OCI-M2 (cell line): ENCODE results near the gene SIN3A.
A peak's percentile ranks its signal among the peaks of the same experiment; 100 is the strongest.
"Not testable (repeated sequence)": the region's sequence is repeated elsewhere in the genome, so short reads cannot be mapped to it uniquely, and the experiment has no call there.

Experiments used
- DNase-seq: peaks from one replicate; lab custom pipeline; 2025; ENCODE audit not compliant: unreplicated experiment; lab: John Stamatoyannopoulos, UW

The SIN3A gene

DNA sequence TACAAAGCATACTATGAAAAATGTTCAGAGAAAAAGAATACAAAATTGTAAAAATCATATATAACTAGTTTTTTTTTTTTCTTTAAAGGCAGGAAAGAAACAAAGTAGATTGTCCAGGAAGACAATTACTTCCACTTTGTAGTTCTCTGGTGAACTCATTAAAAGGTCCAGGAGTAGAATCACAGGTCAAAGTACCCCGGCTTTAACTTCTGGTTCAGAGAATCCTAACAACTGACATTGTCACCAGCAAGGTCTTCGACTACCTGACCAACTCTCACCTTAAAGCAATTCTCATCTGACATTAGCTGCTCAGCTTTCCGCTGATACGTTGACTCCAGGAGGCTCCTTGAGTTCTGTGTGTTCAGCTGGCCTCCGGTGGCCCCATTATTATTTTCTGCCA, 67.5 kb downstream of the SIN3A start:
- not testable (repeated sequence) for DNase-seq

DNA sequence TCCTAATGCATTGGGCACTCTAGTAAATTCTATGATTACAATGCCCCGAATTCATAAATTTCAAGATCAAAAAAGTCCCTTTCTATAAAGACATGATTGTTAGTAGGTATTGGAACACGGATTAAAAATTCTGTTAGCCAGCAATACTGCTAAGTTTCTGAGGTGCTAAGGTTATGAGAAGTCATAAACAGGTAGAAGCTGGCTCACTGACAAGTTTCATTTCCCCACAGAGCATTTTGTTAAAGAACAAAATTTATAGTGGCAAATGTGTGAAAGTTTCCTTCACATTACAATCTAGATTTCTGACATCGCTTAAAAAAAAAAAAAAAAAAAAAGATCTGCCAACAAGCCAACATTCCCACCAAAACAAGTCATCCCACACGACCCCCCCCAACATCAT, 70.7 kb downstream of the SIN3A start:
- no peak for DNase-seq

GRCh38 chr15:75371901-75372688, 79.4 kb downstream of the SIN3A start:
- DNase-seq: no peak

DNA sequence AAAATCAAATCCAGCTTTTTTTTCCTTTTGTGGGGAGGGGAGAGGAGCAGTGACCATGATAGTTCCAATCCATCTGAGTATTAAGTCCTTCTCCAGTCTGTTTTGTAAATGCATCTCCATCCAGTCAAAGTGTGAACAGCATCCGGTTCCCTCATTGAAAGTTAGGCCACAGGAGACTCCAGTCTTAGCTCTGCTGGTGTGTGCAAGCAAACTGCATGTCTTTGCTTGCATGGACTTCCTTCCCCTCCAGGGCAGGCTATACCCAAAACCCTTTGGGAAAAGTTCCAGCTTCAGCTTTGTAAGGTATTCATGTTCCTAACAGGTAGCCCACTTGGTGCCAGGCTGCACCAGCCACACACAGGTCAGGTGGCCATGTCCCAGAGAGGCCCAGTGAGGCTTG, 80.0 kb downstream of the SIN3A start:
- no peak for DNase-seq

DNA sequence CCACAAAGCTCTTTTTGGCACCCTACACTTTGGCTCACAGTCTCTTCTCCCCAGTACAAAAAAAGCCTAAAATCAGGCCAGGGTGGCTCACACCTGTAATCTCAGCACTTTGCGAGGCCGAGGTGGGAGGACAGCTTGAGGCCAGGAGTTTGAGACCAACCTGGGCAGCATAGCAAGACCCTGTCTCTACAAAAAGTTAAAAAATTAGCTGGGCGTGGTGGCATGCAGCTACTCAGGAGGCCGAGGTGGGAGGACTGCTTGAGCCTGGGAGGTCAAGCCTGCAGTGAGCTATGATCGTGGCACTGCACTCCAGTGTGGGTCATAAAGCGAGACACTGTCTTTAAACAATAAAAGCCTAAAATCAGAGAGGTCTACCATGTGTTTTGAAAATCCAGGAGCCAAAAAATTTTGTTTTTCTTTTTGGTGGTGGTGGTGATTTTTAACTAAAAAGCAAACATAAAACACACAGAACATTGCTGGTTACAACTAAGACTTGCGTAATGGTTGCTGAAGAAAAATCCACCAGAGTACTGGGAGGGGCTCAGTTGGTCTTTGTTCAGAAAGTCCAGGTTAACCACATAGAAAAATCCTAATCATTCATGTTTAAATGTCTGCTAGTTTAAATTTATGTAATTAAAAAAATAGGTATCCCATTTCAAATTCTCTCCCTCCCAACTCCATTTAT, 81.5 kb downstream of the SIN3A start:
- DNase-seq: no peak

- DNase-seq: no peak
Measured at GRCh38 chr15:75368689-75369239, 82.7 kb downstream of the SIN3A start.

- DNase-seq: peak; percentile 80
Measured at GRCh38 chr15:75367913-75368688, 83.4 kb downstream of the SIN3A start, which contains the start of gene MAN2C1. Gene MAN2C1 (minus strand): TSS chr15:75368607. CDS start chr15:75368583, 24 bp downstream.

- DNase-seq: no peak
Measured at GRCh38 chr15:75367406-75367912, 84.0 kb downstream of the SIN3A start.

DNA sequence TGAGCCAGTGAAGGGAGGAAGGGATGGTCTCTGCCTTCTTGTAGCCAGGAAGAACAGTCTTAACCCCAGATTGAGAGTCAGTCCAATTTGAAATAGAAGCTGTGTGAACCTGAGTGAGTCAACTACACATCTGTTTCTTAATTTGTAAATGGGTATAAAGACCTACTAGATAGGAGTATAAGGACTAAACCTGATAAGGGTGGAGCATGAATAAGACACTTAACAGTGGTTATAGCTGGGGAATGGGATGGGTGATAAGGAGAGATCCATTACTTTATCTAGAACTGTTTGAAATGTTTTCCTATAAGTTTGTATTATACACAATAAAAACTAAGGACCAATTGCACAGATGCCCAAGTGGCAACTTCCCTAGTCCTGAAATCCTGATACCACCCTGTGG, 84.5 kb downstream of the SIN3A start:
- DNase-seq: no peak

- DNase-seq: no peak
Measured at GRCh38 chr15:75366163-75366562, 85.3 kb downstream of the SIN3A start.

GRCh38 chr15:75364881-75365280, 86.6 kb downstream of the SIN3A start:
- DNase-seq: no peak

DNA sequence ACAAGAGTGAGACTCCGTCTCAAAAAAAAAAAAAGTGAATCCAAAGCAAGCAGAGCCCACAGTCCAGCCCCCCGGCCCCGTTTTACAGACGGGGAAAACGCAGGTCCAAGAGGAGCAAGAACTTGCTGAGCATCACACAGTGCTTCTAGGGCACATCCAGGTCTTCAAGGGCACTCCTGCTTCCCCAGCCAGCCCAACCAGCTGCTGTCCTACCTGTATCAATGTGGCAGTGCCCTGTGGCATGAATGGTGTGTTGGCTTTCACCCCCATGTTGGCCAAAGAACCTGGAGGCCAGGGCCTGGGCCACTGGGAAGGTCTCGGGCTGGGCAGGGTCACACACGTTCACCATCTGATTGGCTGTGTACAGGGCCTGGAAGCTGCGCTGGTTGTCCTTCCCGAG, 87.7 kb downstream of the SIN3A start:
- no peak for DNase-seq

GRCh38 chr15:75362642-75363249, 88.7 kb downstream of the SIN3A start:
- DNase-seq: no peak

GRCh38 chr15:75361989-75362641, 89.4 kb downstream of the SIN3A start:
- no peak for DNase-seq

- DNase-seq: no peak
Measured at GRCh38 chr15:75361361-75361988, 90.0 kb downstream of the SIN3A start.

DNA sequence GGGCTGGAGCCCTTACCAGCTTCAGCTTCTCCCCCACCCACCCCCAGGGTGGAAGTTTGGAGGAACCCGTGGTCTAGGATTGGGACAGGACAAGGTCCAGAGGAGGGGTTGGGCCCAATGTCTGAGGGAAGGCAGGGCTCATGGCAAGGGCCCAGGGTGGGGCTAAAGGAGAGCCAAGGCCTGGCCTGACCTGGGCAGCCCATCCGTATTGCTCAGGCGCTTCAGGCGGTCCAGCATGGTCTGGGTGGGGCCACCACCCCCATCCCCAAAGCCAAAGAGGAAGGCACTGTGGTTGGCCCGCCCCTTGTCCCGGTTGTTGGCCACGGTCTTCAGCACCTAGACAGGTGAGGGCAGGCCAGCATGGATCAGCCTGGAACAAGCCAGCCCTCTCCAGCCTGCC, 90.6 kb downstream of the SIN3A start:
- no peak for DNase-seq

GRCh38 chr15:75360391-75360790, 91.1 kb downstream of the SIN3A start:
- DNase-seq: no peak

DNA sequence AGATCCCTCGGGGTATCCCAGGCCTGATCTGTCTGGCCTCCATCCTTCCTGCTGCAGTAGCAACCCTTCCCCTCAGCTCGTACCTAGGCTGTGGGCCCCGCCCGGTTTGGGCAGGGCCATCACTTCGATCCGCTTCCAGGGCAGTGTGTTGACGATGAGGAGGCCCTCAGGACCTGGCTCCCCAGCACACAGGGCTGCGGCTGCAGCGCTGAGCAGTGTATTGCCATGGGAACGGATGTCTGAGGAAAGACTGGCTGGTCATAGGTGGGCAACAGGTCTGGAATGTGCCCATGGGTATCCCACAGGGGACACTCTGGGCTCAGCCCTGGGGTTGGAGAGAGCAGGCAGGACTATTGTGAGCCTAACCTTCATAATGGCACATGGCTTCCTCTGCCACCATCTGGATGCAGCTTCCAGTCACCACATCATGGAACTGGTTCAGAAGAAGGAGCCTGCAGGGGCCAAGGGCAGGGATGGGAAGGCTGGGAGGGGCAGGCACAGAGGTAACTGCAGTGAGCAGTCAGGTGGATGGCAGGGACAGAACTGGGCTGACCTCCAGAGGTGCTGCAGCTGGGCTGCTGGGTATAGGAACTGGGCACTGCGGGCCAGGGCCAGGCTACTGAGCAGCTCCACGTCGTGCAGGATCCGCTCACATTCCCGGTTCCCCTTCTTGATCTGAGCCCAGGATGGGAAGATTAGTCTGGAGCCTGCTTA, 91.8 kb downstream of the SIN3A start:
- no peak for DNase-seq
